CD14-positive monocyte (primary cell): ENCODE measurements around the gene MEIS1. TPM values are rescaled to one million over a fixed set of nuclear protein-coding genes. Genes with fewer than 3 reads are reported as not detected.

Experiments used
- DNase-seq, 3 donors: peaks; one replicate each; pipeline ENCODE4 v3.0.0-alpha.2; 2011 to 2022
- H2AFZ ChIP-seq: 2 replicates; pipeline ENCODE4 v1.6.0; 2012; ENCODE audit warnings: mild to moderate bottlenecking, low read depth, low read length, inconsistent platforms; ENCODE audit not compliant: insufficient read depth, poor library complexity, severe bottlenecking
- H3K27ac ChIP-seq, 2 donors: 1 replicate in 1 of 2; 2 replicates in 1 of 2; pipeline ENCODE4 v1.5.1; 2012 to 2013; ENCODE audit warnings: low read length in 2 of 2, control low read depth in 1 of 2, inconsistent platforms in 1 of 2, low read depth in 1 of 2, mild to moderate bottlenecking in 1 of 2
- H3K27me3 ChIP-seq, 2 donors: one replicate each; pipeline versions ENCODE4 v1.6.0 to v1.6.1; 2011 to 2013; ENCODE audit warnings: low read length in 2 of 2; ENCODE audit not compliant: control insufficient read depth in 2 of 2, insufficient read depth in 2 of 2
- H3K36me3 ChIP-seq, 2 donors: replicated peaks in 1 of 2; 1 replicate in 1 of 2; 2 replicates in 1 of 2; pipeline versions ENCODE4 v1.5.1 to v1.6.1; 2012 to 2013; ENCODE audit warnings: low read length in 2 of 2, control low read depth in 1 of 2, inconsistent platforms in 1 of 2, mild to moderate bottlenecking in 1 of 2; ENCODE audit not compliant: insufficient read depth in 2 of 2, control insufficient read depth in 1 of 2
- H3K4me1 ChIP-seq, 2 donors: 1 replicate in 1 of 2; 2 replicates in 1 of 2; pipeline versions ENCODE4 v1.5.1 to v1.6.1; 2012 to 2013; ENCODE audit warnings: low read length in 2 of 2, control low read depth in 1 of 2, inconsistent platforms in 1 of 2, mild to moderate bottlenecking in 1 of 2, moderate library complexity in 1 of 2; ENCODE audit not compliant: insufficient read depth in 2 of 2, control insufficient read depth in 1 of 2
- H3K4me2 ChIP-seq: replicated peaks from 2 replicates; pipeline ENCODE3; 2012; ENCODE audit warnings: low read length, moderate library complexity, mild to moderate bottlenecking; ENCODE audit not compliant: poor library complexity, severe bottlenecking; ENCODE audit errors: extremely low read depth
- H3K4me3 ChIP-seq, 3 experiments: fragments of 200-600 bp in 1 of 3; sonication (generic) in 1 of 3; replicated peaks in 1 of 3; 1 replicate in 2 of 3; 2 replicates in 1 of 3; pipeline ENCODE4 v1.5.1; 2011 to 2013; ENCODE audit warnings: low read length in 3 of 3, mild to moderate bottlenecking in 3 of 3, control low read depth in 2 of 3, low read depth in 2 of 3, inconsistent platforms in 1 of 3, moderate library complexity in 1 of 3
- H3K79me2 ChIP-seq: 2 replicates; pipeline ENCODE4 v1.6.0; 2012; ENCODE audit warnings: mild to moderate bottlenecking, control low read depth, inconsistent platforms, low read length, moderate library complexity; ENCODE audit not compliant: insufficient read depth
- H3K9ac ChIP-seq: 2 replicates; pipeline ENCODE4 v1.6.0; 2017; ENCODE audit warnings: low read length, mild to moderate bottlenecking; ENCODE audit not compliant: insufficient read depth, poor library complexity, severe bottlenecking
- H3K9me3 ChIP-seq, 2 donors: replicated peaks in 1 of 2; 1 replicate in 1 of 2; 2 replicates in 1 of 2; pipeline versions ENCODE4 v1.5.1 to v1.6.1; 2012 to 2013; ENCODE audit warnings: low read length in 2 of 2, control low read depth in 1 of 2; ENCODE audit not compliant: control insufficient read depth in 1 of 2, insufficient read depth in 1 of 2
- H4K20me1 ChIP-seq: 2 replicates; pipeline ENCODE4 v1.6.0; 2012; ENCODE audit warnings: mild to moderate bottlenecking, low read length, control low read depth, moderate library complexity; ENCODE audit not compliant: insufficient read depth
- H3K27ac Mint-ChIP-seq, 7 donors: one replicate each; pipeline ENCODE4 v1.8.0; 2020; ENCODE audit warnings: mild to moderate bottlenecking in 7 of 7, mixed read lengths in 7 of 7, moderate library complexity in 6 of 7, inconsistent platforms in 2 of 7
- H3K27me3 Mint-ChIP-seq, 3 donors: one replicate each; pipeline ENCODE4 v1.8.0; 2021 to 2022; ENCODE audit warnings: low read depth in 3 of 3, mild to moderate bottlenecking in 3 of 3, mixed read lengths in 3 of 3, moderate library complexity in 3 of 3, inconsistent platforms in 1 of 3
- H3K36me3 Mint-ChIP-seq, 2 donors: one replicate each; pipeline ENCODE4 v1.8.0; 2020; ENCODE audit warnings: mixed read lengths in 2 of 2, inconsistent platforms in 1 of 2, mild to moderate bottlenecking in 1 of 2
- H3K4me1 Mint-ChIP-seq: one replicate; pipeline ENCODE4 v1.8.0; 2020; ENCODE audit warnings: mild to moderate bottlenecking, mixed read lengths
- H3K4me3 Mint-ChIP-seq, 2 donors: one replicate each; pipeline ENCODE4 v1.8.0; 2020; ENCODE audit warnings: mild to moderate bottlenecking in 2 of 2, mixed read lengths in 2 of 2, moderate library complexity in 1 of 2
- H3K9me3 Mint-ChIP-seq, 7 donors: one replicate each; pipeline ENCODE4 v1.8.0; 2020 to 2022; ENCODE audit warnings: mixed read lengths in 7 of 7, mild to moderate bottlenecking in 6 of 7, moderate library complexity in 6 of 7, inconsistent platforms in 2 of 7
- CTCF ChIP-seq: fragments of 200-600 bp; IDR thresholded peaks from one replicate; pipeline ENCODE4 v1.8.0; 2022; ENCODE audit warnings: antibody characterized with exemption, mild to moderate bottlenecking
- WGBS: methylation state at CpG from one replicate; pipeline ENCODE4 v1.1.5; 2013; ENCODE audit warnings: missing lambda C conversion rate; ENCODE audit not compliant: insufficient coverage; 5-methylcytosine and 5-hydroxymethylcytosine counted together
- intact Hi-C, 2 donors: fragments of 100-400 bp; cut with micrococcal nuclease; formaldehyde crosslinking; loops; one replicate each; pipeline versions ENCODE4 v1.15.0 to v1.15.1; 2023
- polyA plus RNA-seq, 3 donors: library from polyadenylated mRNA; depleted of rRNA in 1 of 3; unstranded in 2 of 3; stranded (reverse) in 1 of 3; fragments of 300-500 nt in 2 of 3; fragments of >200 nt in 1 of 3; fragmentation: Illumina TruSeq in 2 of 3; gene quantifications; 1 replicate in 2 of 3; 2 replicates in 1 of 3; pipeline ENCODE4 v1.2.3, GENCODE V29; 2012 to 2021

Gene MEIS1
- polyA plus RNA-seq, 3 donors, result 0.09 to 0.40 TPM; not detected in 1

- Histone ChIP-seq H3K9me3 (peaks cover 0 to 35% of the 10 kb centered on the region in 2 donors), H3K4me1 (peaks cover 30 to 34% of the 10 kb centered on the region in 2 donors), H3K27me3 (peaks cover 88 to 94% of the 10 kb centered on the region in 2 donors), H3K4me2 (peak overlapping the region; percentile 66), H3K36me3 (no peaks in the 10 kb centered on the region), H2AFZ (peak overlapping the region; percentile 56), H3K4me3 (peak overlapping the region in 1 of 3 experiments; percentile 65), H3K79me2 (no peaks in the 10 kb centered on the region), H3K9ac (no peak overlapping the region), H3K27ac (no peak overlapping the region), H4K20me1 (no peaks in the 10 kb centered on the region)
- Mint-ChIP-seq H3K4me1 (peaks cover 35% of the 10 kb centered on the region), H3K9me3 (peaks cover 0 to 17% (median 10%) of the 10 kb centered on the region in 7 donors), H3K27me3 (peaks cover 25 to 64% (median 26%) of the 10 kb centered on the region in 3 donors), H3K36me3 (peaks cover 0 to 2% of the 10 kb centered on the region in 2 donors), H3K27ac (no peak overlapping the region), H3K4me3 (peak overlapping the region; percentile 68 to 89)
- no peak for DNase-seq
- TF ChIP-seq CTCF, result no peak
- 0% methylated on average over 24 of the region's 42 CpGs for WGBS
- intact Hi-C loops, result loop anchor here (5.0 to 10.0 kb wide), 2 partner anchors 143 to 145 kb away; partner anchors contain the start of gene MEIS1 (in 1 of the 2)
These were observed 142.6 kb downstream of the MEIS1 start for GRCh38 chr2:66577321-66578053.

DNA sequence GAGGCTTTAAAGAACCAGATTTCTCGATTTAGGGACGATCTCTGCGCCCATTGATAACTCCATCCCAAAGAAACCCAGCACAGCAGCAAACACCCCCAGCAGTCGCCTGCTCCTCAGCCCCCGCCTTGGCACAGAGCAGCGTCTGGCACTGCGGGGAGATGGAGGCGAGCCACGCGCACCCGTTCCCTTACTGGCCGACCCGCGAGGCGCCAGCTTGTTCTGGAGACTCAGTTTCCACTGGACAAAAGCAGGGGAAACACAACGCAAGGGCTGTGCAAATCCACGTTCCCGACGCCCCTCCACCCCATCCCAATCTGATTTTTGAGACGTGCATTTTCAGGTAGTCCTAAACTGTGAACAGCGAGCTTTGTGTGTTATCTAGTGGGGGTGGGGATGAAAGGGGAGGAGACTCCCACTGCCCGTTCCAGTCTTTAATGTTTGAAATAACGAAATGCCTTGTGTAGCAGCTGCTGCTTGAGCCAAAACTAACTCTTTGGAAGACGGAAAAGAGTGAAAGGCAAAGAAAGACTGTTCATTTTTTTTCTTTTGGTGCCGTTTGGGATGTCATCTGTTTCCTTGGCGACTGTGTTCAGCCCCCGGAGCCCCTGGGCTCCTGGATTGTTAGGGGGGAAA is 143.2 kb downstream of the MEIS1 start:
- Mint-ChIP-seq H3K4me3 (peak overlapping the region; percentile 58 to 89), H3K27me3 (peaks cover 25 to 64% (median 26%) of the 10 kb centered on the region in 3 donors), H3K9me3 (peaks cover 0 to 17% (median 10%) of the 10 kb centered on the region in 7 donors), H3K27ac (no peak overlapping the region), H3K4me1 (peaks cover 35% of the 10 kb centered on the region), H3K36me3 (peaks cover 0 to 2% of the 10 kb centered on the region in 2 donors)
- under 1% methylated on average over 20 of the region's 27 CpGs for WGBS
- no peak for TF ChIP-seq CTCF
- H3K36me3 ChIP-seq, result no peaks in the 10 kb centered on the region
- peaks cover 0 to 36% of the 10 kb centered on the region in 2 donors for H3K9me3 ChIP-seq
- H3K27me3 ChIP-seq, result peaks cover 95 to 97% of the 10 kb centered on the region in 2 donors
- no peaks in the 10 kb centered on the region for H4K20me1 ChIP-seq
- no peak for DNase-seq
- peaks cover 30 to 34% of the 10 kb centered on the region in 2 donors for H3K4me1 ChIP-seq
- no peak overlapping the region for H3K9ac ChIP-seq
- no peak overlapping the region for H2AFZ ChIP-seq
- peak overlapping the region in 1 of 3 experiments; percentile 65 for H3K4me3 ChIP-seq
- intact Hi-C loops, result loop anchor here (5.0 to 10.0 kb wide), 2 partner anchors 143 to 146 kb away; partner anchors contain the start of gene MEIS1 (in 1 of the 2)
- H3K27ac ChIP-seq, result no peak overlapping the region
- no peaks in the 10 kb centered on the region for H3K79me2 ChIP-seq
- H3K4me2 ChIP-seq, result peak overlapping the region; percentile 66
